Esophagus squamous epithelium (tissue), 5 donors: Measurements from ENCODE around the gene PHACTR1. TPM values are rescaled to one million over a fixed set of nuclear protein-coding genes. Genes with fewer than 3 reads are reported as not detected.

Experiments used
- DNase-seq: peaks from one replicate; lab custom pipeline; 2025; lab: John Stamatoyannopoulos, UW
- H3K27ac ChIP-seq, 4 donors: fragments of 200-600 bp; sonication (generic); one replicate each; pipeline ENCODE4 v1.5.1; 2016 to 2019; ENCODE audit warnings: mild to moderate bottlenecking in 1 of 4
- H3K27me3 ChIP-seq, 4 donors: fragments of 200-600 bp; sonication (generic); 1 replicate in 3 of 4; 2 replicates in 1 of 4; pipeline versions ENCODE4 v1.5.1 to v1.6.0; 2017 to 2021; ENCODE audit warnings: antibody characterized with exemption in 1 of 4
- H3K36me3 ChIP-seq, 3 donors: fragments of 200-600 bp; sonication (generic); one replicate each; pipeline ENCODE4 v1.5.1; 2016 to 2019
- H3K4me1 ChIP-seq, 3 donors: fragments of 200-600 bp; sonication (generic); one replicate each; pipeline ENCODE4 v1.5.1; 2017 to 2019
- H3K4me3 ChIP-seq, 4 donors: fragments of 200-600 bp; sonication (generic); 1 replicate in 3 of 4; 2 replicates in 1 of 4; pipeline ENCODE4 v1.5.1; 2016 to 2019; ENCODE audit warnings: mild to moderate bottlenecking in 2 of 4, moderate library complexity in 1 of 4
- H3K9me3 ChIP-seq, 3 donors: fragments of 200-600 bp; sonication (generic); one replicate each; pipeline ENCODE4 v1.5.1; 2016 to 2019
- CTCF ChIP-seq, 6 experiments: fragments of 450-650 bp in 4 of 6; fragments of 200-600 bp in 2 of 6; sonication (generic) in 2 of 6; IDR thresholded peaks; one replicate each; pipeline ENCODE4 v1.5.1; 2016 to 2019; ENCODE audit warnings: antibody characterized with exemption in 6 of 6, mild to moderate bottlenecking in 4 of 6, moderate library complexity in 4 of 6
- POLR2A ChIP-seq, 4 donors: fragments of 450-650 bp; IDR thresholded peaks; one replicate each; pipeline ENCODE4 v1.6.1; 2017; ENCODE audit warnings: antibody characterized with exemption in 4 of 4, mild to moderate bottlenecking in 4 of 4, moderate library complexity in 3 of 4
- WGBS, 2 donors: methylation state at CpG; one replicate each; pipeline ENCODE4 v1.1.5; 2018; 5-methylcytosine and 5-hydroxymethylcytosine counted together
- intact Hi-C: fragments of 100-400 bp; cut with DNase I; formaldehyde crosslinking; loops from one replicate; pipeline ENCODE4 v1.15.0; 2022
- total RNA-seq, 4 donors: library from RNA; depleted of rRNA; stranded (reverse); fragments of >200 nt; gene quantifications; one replicate each; pipeline ENCODE4 v1.1.0, GENCODE V29; 2016
- donor health status: DM: yes; HTN: yes; CAD: no.

PHACTR1 gene
- total RNA-seq, 4 donors from 2014 or later: 1.5 to 7.2 (median 4.5) TPM

GRCh38 chr6:13094781-13095425, 378.3 kb downstream of the PHACTR1 start:
- WGBS, 2 donors: 59 to 77% methylated on average over 3 of the region's 3 CpGs
- no peak overlapping the region for H3K4me3 ChIP-seq
- H3K27ac ChIP-seq: no peak overlapping the region
- H3K27me3 ChIP-seq: no peaks in the 10 kb centered on the region
- H3K36me3 ChIP-seq: no peaks in the 10 kb centered on the region
- H3K9me3 ChIP-seq: no peaks in the 10 kb centered on the region
- TF ChIP-seq POLR2A (IDR thresholded peaks at IDR 0.05) (no peak), CTCF (IDR thresholded peaks at IDR 0.05) (no peak)
- intact Hi-C loops: no loop called here
- no peak for DNase-seq
- no peaks in the 10 kb centered on the region for H3K4me1 ChIP-seq

GRCh38 chr6:13096084-13096483, 379.5 kb downstream of the PHACTR1 start:
- no peaks in the 10 kb centered on the region for H3K36me3 ChIP-seq
- no peak for TF ChIP-seq CTCF (IDR thresholded peaks at IDR 0.05)
- TF ChIP-seq POLR2A (IDR thresholded peaks at IDR 0.05): no peak
- no peak overlapping the region for H3K27ac ChIP-seq
- no peaks in the 10 kb centered on the region for H3K4me1 ChIP-seq
- intact Hi-C loops: no loop called here
- no peak for DNase-seq
- WGBS, 2 donors: 77 to 88% methylated on average over 3 of the region's 3 CpGs
- no peaks in the 10 kb centered on the region for H3K9me3 ChIP-seq
- no peak overlapping the region for H3K4me3 ChIP-seq
- no peaks in the 10 kb centered on the region for H3K27me3 ChIP-seq

GRCh38 chr6:13097454-13097853, 380.9 kb downstream of the PHACTR1 start:
- intact Hi-C loops: no loop called here
- no peak for DNase-seq

GRCh38 chr6:13098006-13098405, 381.4 kb downstream of the PHACTR1 start:
- H3K9me3 ChIP-seq: no peaks in the 10 kb centered on the region
- intact Hi-C loops: no loop called here
- H3K27ac ChIP-seq: no peak overlapping the region
- TF ChIP-seq POLR2A (IDR thresholded peaks at IDR 0.05) (no peak), CTCF (IDR thresholded peaks at IDR 0.05) (no peak)
- no peaks in the 10 kb centered on the region for H3K27me3 ChIP-seq
- no peaks in the 10 kb centered on the region for H3K4me1 ChIP-seq
- no peaks in the 10 kb centered on the region for H3K36me3 ChIP-seq
- DNase-seq: no peak
- H3K4me3 ChIP-seq: no peak overlapping the region

More at GRCh38 chr6:13097454-13097853, 380.9 kb downstream of the PHACTR1 start:
- Histone ChIP-seq H3K4me3 (no peak overlapping the region), H3K36me3 (no peaks in the 10 kb centered on the region), H3K9me3 (no peaks in the 10 kb centered on the region), H3K27me3 (no peaks in the 10 kb centered on the region), H3K27ac (no peak overlapping the region), H3K4me1 (no peaks in the 10 kb centered on the region)
- no peak for TF ChIP-seq POLR2A (IDR thresholded peaks at IDR 0.05)
- TF ChIP-seq CTCF (IDR thresholded peaks at IDR 0.05): no peak
- WGBS, 2 donors: 64 to 80% methylated on average over 1 of the region's 1 CpG

- DNase-seq: no peak
- Histone ChIP-seq H3K4me1 (no peaks in the 10 kb centered on the region), H3K9me3 (no peaks in the 10 kb centered on the region), H3K27me3 (no peaks in the 10 kb centered on the region), H3K36me3 (no peaks in the 10 kb centered on the region), H3K27ac (no peak overlapping the region), H3K4me3 (no peak overlapping the region)
- intact Hi-C loops: no loop called here
- TF ChIP-seq POLR2A (IDR thresholded peaks at IDR 0.05): no peak
- no peak for TF ChIP-seq CTCF (IDR thresholded peaks at IDR 0.05)
- WGBS, 2 donors: 74 to 78% methylated on average over 5 of the region's 5 CpGs
Observed at GRCh38 chr6:13098793-13099570, 382.4 kb downstream of the PHACTR1 start.
